Tibial nerve (tissue), 4 donors: ENCODE data around the gene PRKCSH. TPM values are rescaled to one million over a fixed set of nuclear protein-coding genes. Genes with fewer than 3 reads are reported as not detected.

Experiments
- DNase-seq, 2 donors: peaks; one replicate each; pipeline ENCODE4 v3.0.0-alpha.2; 2019; ENCODE audit warnings: low spot score in 2 of 2
- H3K27ac ChIP-seq, 4 donors: fragments of 200-600 bp; sonication (generic) in 3 of 4; one replicate each; pipeline ENCODE4 v1.5.1; 2017 to 2019; ENCODE audit warnings: mild to moderate bottlenecking in 1 of 4
- H3K27me3 ChIP-seq, 2 donors: fragments of 200-600 bp; sonication (generic) in 1 of 2; one replicate each; pipeline versions ENCODE4 v1.5.1 to v1.6.0; 2017 to 2019
- H3K36me3 ChIP-seq, 3 donors: fragments of 200-600 bp; sonication (generic); one replicate each; pipeline ENCODE4 v1.5.1; 2018 to 2019
- H3K4me1 ChIP-seq, 4 donors: fragments of 200-600 bp; sonication (generic) in 3 of 4; one replicate each; pipeline ENCODE4 v1.5.1; 2017 to 2019
- H3K4me3 ChIP-seq, 4 donors: fragments of 200-600 bp; sonication (generic) in 3 of 4; one replicate each; pipeline ENCODE4 v1.5.1; 2017 to 2019; ENCODE audit warnings: mild to moderate bottlenecking in 1 of 4, moderate library complexity in 1 of 4
- H3K9me3 ChIP-seq, 4 donors: fragments of 200-600 bp; sonication (generic) in 3 of 4; one replicate each; pipeline ENCODE4 v1.5.1; 2017 to 2019
- CTCF ChIP-seq, 5 experiments: fragments of 200-600 bp in 3 of 5; fragments of 450-650 bp in 2 of 5; sonication (generic) in 3 of 5; IDR thresholded peaks; one replicate each; pipeline ENCODE4 v1.5.1; 2016 to 2019; ENCODE audit warnings: antibody characterized with exemption in 5 of 5, mild to moderate bottlenecking in 3 of 5, moderate library complexity in 2 of 5
- EP300 ChIP-seq, 2 donors: sonication (generic); formaldehyde crosslinking; IDR thresholded peaks; one replicate each; pipeline ENCODE4 v1.6.1; 2017; ENCODE audit warnings: antibody characterized with exemption in 2 of 2, mild to moderate bottlenecking in 1 of 2
- POLR2A ChIP-seq, 2 donors: fragments of 450-650 bp; IDR thresholded peaks; one replicate each; pipeline ENCODE4 v1.6.1; 2017; ENCODE audit warnings: antibody characterized with exemption in 2 of 2, mild to moderate bottlenecking in 2 of 2, moderate library complexity in 2 of 2
- WGBS, 2 donors: methylation state at CpG; one replicate each; pipeline ENCODE4 v1.1.5; 2018; 5-methylcytosine and 5-hydroxymethylcytosine counted together
- total RNA-seq, 4 donors: library from RNA; depleted of rRNA; stranded (reverse); fragments of >200 nt; gene quantifications; one replicate each; pipeline ENCODE4 v1.1.0, GENCODE V29; 2016

The PRKCSH gene
- total RNA-seq, 4 donors from 2014 or later: 94.0 to 101 (median 97.4) TPM

DNA sequence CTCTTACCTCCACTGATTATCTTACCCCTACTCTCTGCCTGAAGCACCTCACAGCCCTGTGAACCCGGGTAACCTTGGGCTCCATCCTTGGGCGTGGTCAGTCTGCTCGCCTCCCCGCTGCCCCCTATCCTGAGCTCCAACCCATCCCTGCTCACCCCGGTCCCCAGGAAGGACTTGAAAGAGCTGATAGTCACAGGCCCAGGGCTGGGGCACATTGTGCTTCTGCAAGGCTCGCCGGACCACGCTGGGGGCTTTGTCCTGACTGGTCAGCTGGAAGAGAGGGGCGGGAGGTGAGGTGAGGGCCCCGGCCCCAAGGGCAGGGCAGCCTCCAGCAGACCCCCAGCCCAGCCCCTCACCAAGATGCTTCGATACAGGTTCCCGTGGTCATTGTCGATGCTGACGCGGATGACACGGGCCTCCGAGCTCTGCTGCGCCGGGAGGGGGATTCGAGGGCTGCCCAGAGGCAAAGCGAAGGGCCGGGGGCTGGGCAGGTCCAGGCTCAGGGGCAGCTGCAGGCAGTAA is 38.3 kb upstream of the PRKCSH start:
- Histone ChIP-seq H3K27ac (no peak overlapping the region), H3K9me3 (no peaks in the 10 kb centered on the region), H3K27me3 (no peaks in the 10 kb centered on the region), H3K36me3 (no peaks in the 10 kb centered on the region), H3K4me3 (no peak overlapping the region), H3K4me1 (no peaks in the 10 kb centered on the region)
- no peak for DNase-seq
- 85% methylated on average over 18 to 22 of the region's 22 CpGs for WGBS, 2 donors
- no peak for TF ChIP-seq POLR2A (IDR thresholded peaks at IDR 0.05)
- no peak for TF ChIP-seq CTCF (IDR thresholded peaks at IDR 0.05)
- TF ChIP-seq EP300 (IDR thresholded peaks at IDR 0.05): no peak

DNA sequence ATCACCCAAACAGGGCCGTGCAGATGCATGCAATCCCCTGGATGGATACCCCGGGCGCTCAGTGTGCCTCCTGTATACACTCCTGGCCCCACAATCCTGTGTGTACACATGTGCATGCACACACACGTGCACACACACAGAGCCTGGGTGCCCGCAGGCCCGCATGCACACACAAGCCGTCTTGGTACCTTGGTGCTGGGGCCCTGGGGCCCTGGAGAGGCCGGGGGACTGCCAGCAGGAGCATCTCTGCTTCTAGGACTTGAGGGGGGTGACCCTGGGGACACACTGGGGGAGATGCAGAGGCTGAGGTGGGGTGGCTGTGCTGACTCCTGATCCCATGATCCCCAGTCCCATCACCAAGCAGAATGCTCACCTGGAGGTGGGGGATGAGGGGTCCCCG is 35.8 kb upstream of the PRKCSH start:
- H3K9me3 ChIP-seq: no peaks in the 10 kb centered on the region
- no peak for DNase-seq
- 86 to 95% methylated on average over 7 to 9 of the region's 9 CpGs for WGBS, 2 donors
- no peaks in the 10 kb centered on the region for H3K4me1 ChIP-seq
- no peak for TF ChIP-seq EP300 (IDR thresholded peaks at IDR 0.05)
- TF ChIP-seq CTCF (IDR thresholded peaks at IDR 0.05): no peak
- no peak for TF ChIP-seq POLR2A (IDR thresholded peaks at IDR 0.05)
- no peaks in the 10 kb centered on the region for H3K36me3 ChIP-seq
- H3K27ac ChIP-seq: no peak overlapping the region
- no peak overlapping the region for H3K4me3 ChIP-seq
- no peaks in the 10 kb centered on the region for H3K27me3 ChIP-seq

DNA sequence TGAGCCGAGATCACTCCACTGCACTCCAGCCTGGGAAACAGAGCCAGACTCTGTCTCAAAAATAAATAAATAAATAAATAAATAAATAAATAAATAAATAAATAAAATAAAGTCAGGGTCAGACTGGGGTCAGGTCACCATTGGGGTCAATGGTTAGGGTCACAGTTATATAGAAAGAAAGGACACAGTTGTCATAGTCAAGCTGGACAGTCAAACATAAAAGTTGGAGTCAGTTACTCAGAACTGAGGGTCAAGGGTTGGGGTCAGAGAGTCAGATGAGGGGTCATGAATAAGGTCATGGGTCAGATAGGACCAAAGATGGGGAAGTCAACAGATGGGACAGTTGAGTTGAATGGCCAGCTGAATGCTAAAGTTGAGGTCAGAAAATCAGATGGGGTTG is 34.6 kb upstream of the PRKCSH start:
- Histone ChIP-seq H3K27ac (no peak overlapping the region), H3K9me3 (no peaks in the 10 kb centered on the region), H3K27me3 (peaks cover 0 to 4% of the 10 kb centered on the region in 2 donors), H3K36me3 (no peaks in the 10 kb centered on the region), H3K4me3 (no peak overlapping the region), H3K4me1 (no peaks in the 10 kb centered on the region)
- WGBS, 2 donors: 46 to 76% methylated on average over 1 of the region's 1 CpG
- TF ChIP-seq CTCF (IDR thresholded peaks at IDR 0.05) (no peak), EP300 (IDR thresholded peaks at IDR 0.05) (no peak), POLR2A (IDR thresholded peaks at IDR 0.05) (no peak)
- DNase-seq: no peak

DNA sequence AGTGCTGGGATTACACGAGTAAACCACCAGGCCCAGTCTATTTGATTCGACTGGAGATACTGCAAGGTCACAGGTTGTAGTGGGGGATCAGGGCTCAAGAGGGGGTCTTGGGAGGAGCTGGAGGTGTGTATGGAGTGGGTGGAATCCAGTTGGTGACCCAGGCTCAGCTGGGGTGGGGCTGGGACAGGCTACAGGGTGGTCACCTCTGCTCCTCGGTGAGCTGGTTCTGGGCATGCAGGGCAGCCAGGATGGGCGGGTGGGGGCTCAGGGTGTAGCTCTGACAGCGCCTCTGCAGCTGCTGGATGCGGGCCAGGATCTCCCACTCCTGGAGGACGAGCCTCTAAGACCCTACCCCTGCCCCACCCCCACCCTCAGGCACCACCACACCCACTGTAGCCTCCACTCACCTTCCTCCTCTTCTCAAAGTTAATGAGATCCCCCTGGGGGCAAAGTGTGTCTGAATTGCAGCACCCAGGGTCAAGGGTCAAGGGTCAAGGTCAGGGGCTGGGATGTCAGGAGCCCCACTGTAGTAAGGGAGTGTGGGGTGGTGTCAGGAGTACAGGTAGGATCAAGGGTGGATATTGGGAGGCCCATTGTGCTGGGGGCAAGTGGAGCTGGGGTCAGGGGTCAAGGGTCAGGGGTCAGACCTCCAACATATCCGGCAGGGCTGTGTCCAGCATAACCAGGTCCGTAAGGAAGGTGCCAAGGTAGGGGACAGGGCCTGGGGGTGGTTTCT is 33.5 kb upstream of the PRKCSH start:
- H3K4me1 ChIP-seq: peaks cover 0 to 6% (median 0%) of the 10 kb centered on the region in 4 donors
- TF ChIP-seq CTCF (IDR thresholded peaks at IDR 0.05): no peak
- TF ChIP-seq POLR2A (IDR thresholded peaks at IDR 0.05): no peak
- no peak overlapping the region for H3K4me3 ChIP-seq
- no peak for DNase-seq
- peaks cover 0 to 16% of the 10 kb centered on the region in 2 donors for H3K27me3 ChIP-seq
- H3K36me3 ChIP-seq: no peaks in the 10 kb centered on the region
- no peak overlapping the region for H3K27ac ChIP-seq
- H3K9me3 ChIP-seq: no peaks in the 10 kb centered on the region
- 77 to 82% methylated on average over 9 of the region's 9 CpGs for WGBS, 2 donors

DNA sequence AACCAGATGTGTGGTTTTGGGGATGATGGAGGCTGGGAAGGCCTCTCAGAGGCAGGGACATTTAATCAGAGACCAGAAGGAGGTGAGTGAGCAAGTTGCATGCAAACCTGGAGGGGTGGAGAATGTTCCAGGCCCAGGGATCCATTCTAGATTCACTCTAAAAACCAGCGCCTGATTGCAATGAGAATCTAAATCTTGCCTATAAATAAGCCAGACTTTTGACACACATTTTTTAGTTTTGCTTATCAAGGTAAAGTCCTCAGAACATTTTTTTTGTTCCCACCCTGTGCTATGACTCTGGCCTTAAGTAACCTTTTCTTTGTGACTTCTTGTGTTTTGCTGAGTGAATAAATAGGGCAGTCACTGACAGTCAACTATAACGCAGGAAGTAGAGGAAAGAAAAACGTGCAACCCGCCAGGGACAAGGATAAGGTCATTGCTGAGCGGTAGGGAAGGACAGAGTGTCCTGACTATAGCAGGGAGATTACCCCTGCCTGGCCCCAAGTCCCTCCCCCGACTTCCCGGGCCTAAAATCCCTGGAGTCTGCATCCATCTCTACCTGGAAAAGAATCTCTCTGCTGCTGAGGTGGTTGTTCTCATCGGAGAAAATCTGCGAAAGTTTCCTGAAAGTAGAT is 30.7 kb upstream of the PRKCSH start:
- peaks cover 0 to 33% of the 10 kb centered on the region in 2 donors for H3K27me3 ChIP-seq
- DNase-seq: no peak
- TF ChIP-seq CTCF (IDR thresholded peaks at IDR 0.05) (no peak), EP300 (IDR thresholded peaks at IDR 0.05) (no peak), POLR2A (IDR thresholded peaks at IDR 0.05) (no peak)
- no peaks in the 10 kb centered on the region for H3K9me3 ChIP-seq
- H3K36me3 ChIP-seq: no peaks in the 10 kb centered on the region
- peaks cover 0 to 6% (median 0%) of the 10 kb centered on the region in 4 donors for H3K4me1 ChIP-seq
- H3K27ac ChIP-seq: no peak overlapping the region
- 45 to 51% methylated on average over 9 of the region's 9 CpGs for WGBS, 2 donors
- H3K4me3 ChIP-seq: no peak overlapping the region
